Psoas muscle (tissue), 8 donors: Measurements from ENCODE around the gene PARVG. TPM values are rescaled to one million over a fixed set of nuclear protein-coding genes. Genes with fewer than 3 reads are reported as not detected.
A peak's percentile ranks its signal among the peaks of the same experiment; 100 is the strongest.

Experiments used
- ATAC-seq, 4 donors: fragments of 200-7000 bp; cut with Tn5 transposase; one replicate each; pipeline ENCODE4 v1.9.1; 2020; ENCODE audit warnings: moderate library complexity in 3 of 4, mild to moderate bottlenecking in 2 of 4
- DNase-seq, 2 donors: peaks; one replicate each; pipeline ENCODE4 v3.0.0-alpha.2; 2020
- H3K27ac ChIP-seq: fragments of 200-600 bp; one replicate; pipeline ENCODE4 v1.8.0; 2022
- H3K27me3 ChIP-seq, 3 donors: fragments of 200-600 bp in 1 of 3; one replicate each; pipeline versions ENCODE4 v1.6.1 to v1.8.0; 2013 to 2022; ENCODE audit warnings: low read length in 2 of 3, mild to moderate bottlenecking in 2 of 3, moderate library complexity in 1 of 3; ENCODE audit not compliant: insufficient read depth in 3 of 3
- H3K36me3 ChIP-seq, 2 donors: fragments of 200-600 bp in 1 of 2; one replicate each; pipeline versions ENCODE4 v1.6.1 to v1.8.0; 2013 to 2022; ENCODE audit warnings: low read depth in 1 of 2, mild to moderate bottlenecking in 1 of 2, moderate library complexity in 1 of 2; ENCODE audit not compliant: insufficient read depth in 1 of 2
- H3K4me1 ChIP-seq: fragments of 200-600 bp; one replicate; pipeline ENCODE4 v1.8.0; 2022
- H3K4me3 ChIP-seq: fragments of 200-600 bp; one replicate; pipeline ENCODE4 v1.8.0; 2022; ENCODE audit warnings: mild to moderate bottlenecking
- H3K9me3 ChIP-seq: fragments of 200-600 bp; one replicate; pipeline ENCODE4 v1.8.0; 2022
- CTCF ChIP-seq: fragments of 200-600 bp; IDR thresholded peaks from one replicate; pipeline ENCODE4 v1.8.0; 2022; ENCODE audit warnings: antibody characterized with exemption
- WGBS, 3 donors: extraction: QIAGEN DNeasy Blood & Tissue Kit; methylation state at CpG; one replicate each; pipeline versions ENCODE4 v1.1.6 to v1.1.7; 2013; 5-methylcytosine and 5-hydroxymethylcytosine counted together
- intact Hi-C, 2 donors: fragments of 100-400 bp; cut with DNase I; formaldehyde crosslinking; loops; one replicate each; pipeline versions ENCODE4 v1.11.0 to v1.14.2; 2022
- polyA plus RNA-seq, 3 donors: library from polyadenylated mRNA; stranded (reverse); fragments of 200-250 nt; gene quantifications; one replicate each; pipeline ENCODE4 v1.2.3, GENCODE V29; 2013
- total RNA-seq, 4 donors: library from RNA; stranded (reverse); fragmentation: NEBNext Ultra II Directional in 2 of 4; extraction: Animal tissue kit (Norgen Biotek cat#: 25700) in 2 of 4; gene quantifications; one replicate each; pipeline versions ENCODE4 v1.2.1 to v1.2.4, GENCODE V29; 2021 to 2023
- donor health status: healthy with polysubstance abuse.
- donor health status: DM: no; HTN: no; CAD: no; lungs with moderate emphysema.
- donor health status: Bipolar disorder and iron deficiency.
- donor health status: healthy.
- donor health status: DM: yes; HTN: yes; CAD: no.
- donor health status: DM: no; HTN: no; CAD: no.
- donor health status: DM: no; HTN: no; CAD: no.
- donor health status: DM: yes; HTN: yes; CAD: no.

Gene PARVG
- total and polyA plus RNA-seq, 7 donors = 0.77 to 3.2 (median 1.5) TPM

DNA sequence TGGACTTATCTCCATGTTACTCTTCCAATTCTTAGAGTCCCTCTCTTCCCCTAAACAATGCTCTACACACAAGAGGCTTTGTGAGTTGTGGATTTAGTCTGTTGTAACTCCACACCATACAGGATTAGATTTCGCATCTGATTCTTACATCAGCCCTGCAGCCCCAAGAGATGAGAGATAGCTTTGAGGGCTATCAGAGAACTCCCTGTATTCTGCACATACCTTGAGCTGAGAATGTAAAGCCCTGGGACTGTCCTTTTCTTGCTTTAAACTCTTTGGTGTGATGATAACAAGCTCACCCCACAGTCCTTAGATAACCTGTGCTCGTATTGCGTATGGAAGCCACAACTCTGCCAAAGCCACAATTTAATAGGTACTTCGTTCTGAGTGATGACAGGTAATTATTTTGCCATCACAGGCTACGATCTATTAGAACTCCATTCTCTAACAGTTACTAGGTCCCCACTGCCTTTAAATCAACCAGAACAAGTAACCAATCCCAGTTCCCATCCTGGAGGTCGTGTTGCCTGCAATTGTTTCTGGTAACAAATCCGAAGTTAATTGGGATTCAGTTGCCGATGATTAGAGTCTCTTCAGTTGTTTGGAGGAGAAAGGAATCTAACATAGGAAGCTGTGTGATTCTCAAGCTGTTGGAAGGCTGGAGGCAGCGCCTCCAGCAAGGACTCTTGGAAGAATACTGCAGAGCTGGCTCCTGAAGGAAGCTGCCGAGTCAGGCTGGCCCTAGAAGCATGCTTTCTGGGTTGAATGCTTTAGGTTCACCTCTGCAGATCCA, 1.3 kb upstream of the PARVG start:
- Histone ChIP-seq H3K27me3 (peaks cover 0 to 20% (median 2%) of the 10 kb centered on the region in 3 donors), H3K4me3 (no peak overlapping the region), H3K27ac (no peak overlapping the region), H3K4me1 (no peaks in the 10 kb centered on the region), H3K9me3 (no peaks in the 10 kb centered on the region), H3K36me3 (no peaks in the 10 kb centered on the region)
- no peak for TF ChIP-seq CTCF
- ATAC-seq (peak in 1 of 4 donors; percentile 14), DNase-seq (no peak)
- intact Hi-C loops = no loop called here
- 40 to 53% (median 43%) methylated on average over 10 of the region's 10 CpGs for WGBS, 3 donors

DNA sequence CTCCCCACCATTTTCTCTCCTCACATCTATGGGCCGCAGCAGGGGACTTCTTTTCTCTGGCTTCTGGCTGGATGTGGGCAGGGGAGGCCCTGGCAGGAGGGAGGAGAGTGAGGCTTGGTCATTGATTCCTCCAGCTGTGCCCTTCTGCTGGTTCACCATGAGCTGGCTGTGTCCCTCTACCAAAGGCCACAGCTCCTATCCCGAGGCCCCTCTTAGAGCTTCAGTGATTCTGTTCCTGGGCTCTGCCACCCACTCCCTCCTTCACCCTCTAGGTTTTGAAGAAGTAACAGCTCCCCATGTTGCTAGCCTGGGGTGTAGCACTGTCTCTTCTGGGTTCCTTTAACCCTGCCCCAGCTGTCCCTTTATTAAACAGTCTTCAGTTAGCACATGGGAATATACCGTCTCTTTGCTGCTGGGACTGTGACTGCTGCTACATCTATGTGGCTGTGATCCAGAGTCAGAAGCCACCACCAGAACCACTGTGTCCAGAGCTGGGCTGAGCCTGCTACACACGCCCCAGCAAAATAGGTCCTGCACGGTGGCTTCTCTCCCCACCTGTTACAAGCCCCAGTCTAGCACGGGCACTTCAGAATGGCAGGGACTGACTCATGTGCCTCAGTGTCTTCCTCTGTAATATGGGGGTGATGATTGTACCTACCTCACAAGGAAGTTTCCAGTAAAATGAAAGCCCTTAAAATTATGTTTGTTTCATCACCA, 578 bp upstream of the PARVG start:
- peaks cover 0 to 20% (median 2%) of the 10 kb centered on the region in 3 donors for H3K27me3 ChIP-seq
- peak in 1 of 2 donors; percentile 43 for DNase-seq
- no peaks in the 10 kb centered on the region for H3K36me3 ChIP-seq
- no peaks in the 10 kb centered on the region for H3K9me3 ChIP-seq
- intact Hi-C loops = no loop called here
- H3K27ac ChIP-seq = no peak overlapping the region
- no peaks in the 10 kb centered on the region for H3K4me1 ChIP-seq
- 33 to 45% (median 43%) methylated on average over 6 of the region's 6 CpGs for WGBS, 3 donors
- TF ChIP-seq CTCF = no peak
- ATAC-seq = peak in 2 of 4 donors; percentile 9 to 14
- no peak overlapping the region for H3K4me3 ChIP-seq

GRCh38 chr22:44181033-44181911, 547 bp downstream of the PARVG start:
- Histone ChIP-seq H3K27ac (no peak overlapping the region), H3K36me3 (no peaks in the 10 kb centered on the region), H3K9me3 (no peaks in the 10 kb centered on the region), H3K4me3 (peak overlapping the region; percentile 36), H3K27me3 (peaks cover 0 to 20% (median 2%) of the 10 kb centered on the region in 3 donors), H3K4me1 (no peaks in the 10 kb centered on the region)
- ATAC-seq (peak in 2 of 4 donors; percentile 13 to 21), DNase-seq (peak in 1 of 2 donors; percentile 64)
- no peak for TF ChIP-seq CTCF
- intact Hi-C loops = no loop called here
- 55 to 58% (median 57%) methylated on average over 31 to 40 of the region's 40 CpGs for WGBS, 3 donors

DNA sequence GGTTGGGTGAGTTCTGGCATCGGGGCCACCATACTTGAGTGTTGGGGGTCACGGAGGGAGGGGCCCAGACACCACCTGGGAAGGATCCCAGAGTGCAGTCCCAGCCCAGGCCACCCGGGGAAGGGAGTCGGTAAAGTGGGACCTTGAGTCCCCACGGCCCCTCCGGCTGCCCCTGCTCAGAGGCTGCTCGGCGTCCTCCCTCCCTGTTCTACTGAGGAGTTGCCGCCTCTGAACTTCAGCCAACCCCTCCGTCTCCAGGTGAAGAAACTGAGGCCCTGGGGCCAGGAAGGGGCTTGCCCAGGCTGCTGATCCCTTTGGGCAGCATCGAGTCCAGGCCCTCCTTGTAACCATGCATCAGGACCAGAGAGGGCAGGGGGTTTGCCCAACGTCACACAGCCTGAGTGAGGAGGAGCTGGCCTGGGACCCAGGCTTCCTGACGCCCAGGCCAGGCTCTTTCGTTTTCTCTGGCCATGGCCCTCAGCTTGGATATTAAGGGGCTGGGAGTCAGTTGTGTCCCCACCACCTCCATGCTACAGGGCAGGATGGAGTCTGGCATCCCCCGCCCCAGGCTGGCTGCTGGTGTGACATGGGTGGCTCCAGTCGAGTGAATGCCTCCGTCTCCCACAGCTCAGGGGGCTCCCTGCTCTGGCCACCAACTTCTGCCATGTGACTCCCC, 1.3 kb downstream of the PARVG start:
- 71 to 76% (median 76%) methylated on average over 16 to 17 of the region's 17 CpGs for WGBS, 3 donors

More for the DNA sequence above, 1.3 kb downstream of the PARVG start:
- H3K9me3 ChIP-seq = no peaks in the 10 kb centered on the region
- intact Hi-C loops = no loop called here
- H3K4me3 ChIP-seq = peak overlapping the region; percentile 36
- DNase-seq (peak in 1 of 2 donors; percentile 34), ATAC-seq (peak in 3 of 4 donors; percentile 15 to 31 (median 21))
- TF ChIP-seq CTCF = no peak
- H3K36me3 ChIP-seq = no peaks in the 10 kb centered on the region
- H3K27ac ChIP-seq = no peak overlapping the region
- H3K4me1 ChIP-seq = no peaks in the 10 kb centered on the region
- H3K27me3 ChIP-seq = peaks cover 0 to 20% (median 2%) of the 10 kb centered on the region in 3 donors
